ENCODE measurements around the gene THSD7A.
"Not testable (repeated sequence)": the region's sequence is repeated elsewhere in the genome, so short reads cannot be mapped to it uniquely, and the experiment has no call there.

The THSD7A gene

GRCh38 chr7:11570922-11571550, 261.0 kb downstream of the THSD7A start:
- DNase-seq, result no peak

GRCh38 chr7:11570205-11570604, 261.8 kb downstream of the THSD7A start:
- no peak for DNase-seq

GRCh38 chr7:11567571-11567970, 264.4 kb downstream of the THSD7A start:
- DNase-seq, result no peak

GRCh38 chr7:11557627-11558026, 274.4 kb downstream of the THSD7A start:
- DNase-seq, result no peak

GRCh38 chr7:11552676-11553296, 279.2 kb downstream of the THSD7A start:
- no peak for DNase-seq

GRCh38 chr7:11551470-11551869, 280.5 kb downstream of the THSD7A start:
- no peak for DNase-seq

GRCh38 chr7:11548532-11548931, 283.5 kb downstream of the THSD7A start:
- no peak for DNase-seq

- DNase-seq, result no peak
Measured at GRCh38 chr7:11541330-11541729, 290.7 kb downstream of the THSD7A start.

GRCh38 chr7:11540271-11540761, 291.7 kb downstream of the THSD7A start:
- no peak for DNase-seq

- no peak for DNase-seq
Measured at GRCh38 chr7:11539853-11540252, 292.1 kb downstream of the THSD7A start.

- no peak for DNase-seq
Measured at GRCh38 chr7:11538751-11539299, 293.2 kb downstream of the THSD7A start.

GRCh38 chr7:11533229-11533820, 298.7 kb downstream of the THSD7A start:
- no peak for DNase-seq

- no peak for DNase-seq
Measured at GRCh38 chr7:11529382-11529781, 302.6 kb downstream of the THSD7A start.

GRCh38 chr7:11527707-11528106, 304.3 kb downstream of the THSD7A start:
- no peak for DNase-seq

GRCh38 chr7:11524476-11525397, 307.3 kb downstream of the THSD7A start:
- DNase-seq, result no peak

GRCh38 chr7:11521964-11522499, 310.0 kb downstream of the THSD7A start:
- not testable (repeated sequence) for DNase-seq

- DNase-seq, result no peak
Measured at GRCh38 chr7:11517853-11518252, 314.1 kb downstream of the THSD7A start.

GRCh38 chr7:11516328-11516727, 315.7 kb downstream of the THSD7A start:
- no peak for DNase-seq

GRCh38 chr7:11513460-11513859, 318.5 kb downstream of the THSD7A start:
- no peak for DNase-seq

- DNase-seq, result no peak
Measured at GRCh38 chr7:11507929-11508328, 324.1 kb downstream of the THSD7A start.

GRCh38 chr7:11506417-11506816, 325.6 kb downstream of the THSD7A start:
- DNase-seq, result no peak

GRCh38 chr7:11505471-11505985, 326.5 kb downstream of the THSD7A start:
- no peak for DNase-seq
